GM21529 (cell line): ENCODE results near the gene RCN2.

ENCODE experiments used
- ATAC-seq: cut with Tn5 transposase; IDR thresholded peaks from one replicate; pipeline ENCODE4 v1.9.1; 2021; ENCODE audit not compliant: unreplicated experiment

The RCN2 gene

GRCh38 chr15:76972389-76973361, 41.1 kb downstream of the RCN2 start:
- ATAC-seq, result no peak

- ATAC-seq, result no peak
Observed at GRCh38 chr15:76973362-76973743, 41.8 kb downstream of the RCN2 start.

- no peak for ATAC-seq
Observed at GRCh38 chr15:76973906-76974305, 42.4 kb downstream of the RCN2 start.

GRCh38 chr15:76974456-76975036, 43.0 kb downstream of the RCN2 start:
- ATAC-seq, result no peak

- no peak for ATAC-seq
Observed at GRCh38 chr15:76976141-76976540, 44.6 kb downstream of the RCN2 start.

- no peak for ATAC-seq
Observed at GRCh38 chr15:76976572-76977270, 45.2 kb downstream of the RCN2 start.

GRCh38 chr15:76978522-76979330, 47.2 kb downstream of the RCN2 start:
- no peak for ATAC-seq

GRCh38 chr15:76979331-76979925, 47.9 kb downstream of the RCN2 start:
- ATAC-seq, result no peak

- no peak for ATAC-seq
Observed at GRCh38 chr15:76979996-76980520, 48.5 kb downstream of the RCN2 start.

- ATAC-seq, result no peak
Observed at GRCh38 chr15:76982356-76982755, 50.8 kb downstream of the RCN2 start.

GRCh38 chr15:76982756-76983155, 51.2 kb downstream of the RCN2 start:
- no peak for ATAC-seq

- ATAC-seq, result no peak
Observed at GRCh38 chr15:76983590-76984375, 52.2 kb downstream of the RCN2 start.

GRCh38 chr15:76986743-76987142, 55.2 kb downstream of the RCN2 start:
- ATAC-seq, result no peak

GRCh38 chr15:76987276-76987675, 55.7 kb downstream of the RCN2 start:
- no peak for ATAC-seq

GRCh38 chr15:76987896-76988860, 56.6 kb downstream of the RCN2 start:
- ATAC-seq, result peak; percentile 86

- peak; percentile 22 for ATAC-seq
Observed at GRCh38 chr15:76988867-76989780, 57.6 kb downstream of the RCN2 start.

GRCh38 chr15:76991048-76991447, 59.5 kb downstream of the RCN2 start:
- ATAC-seq, result no peak
